ENCODE results near the gene TRABD2B.

- no peak for TF ChIP-seq POLR2A (IDR thresholded peaks at IDR 0.05; ENCODE audit: low read depth, low read length)
- no peak for TF ChIP-seq CTCF (conservative IDR thresholded peaks at IDR 0.05; ENCODE audit: low read depth, low read length)
- TF ChIP-seq SMC3 (IDR thresholded peaks at IDR 0.05; ENCODE audit: low read depth, low read length), result no peak
- no peak for TF ChIP-seq RAD21 (IDR thresholded peaks at IDR 0.05; ENCODE audit: low read length)
Measured at GRCh38 chr1:47756411-47756810, 240.8 kb downstream of the TRABD2B start.
